ENCODE measurements around the gene ICE1.
"Not testable (repeated sequence)": the region's sequence is repeated elsewhere in the genome, so short reads cannot be mapped to it uniquely, and the experiment has no call there.

ICE1 gene

DNA sequence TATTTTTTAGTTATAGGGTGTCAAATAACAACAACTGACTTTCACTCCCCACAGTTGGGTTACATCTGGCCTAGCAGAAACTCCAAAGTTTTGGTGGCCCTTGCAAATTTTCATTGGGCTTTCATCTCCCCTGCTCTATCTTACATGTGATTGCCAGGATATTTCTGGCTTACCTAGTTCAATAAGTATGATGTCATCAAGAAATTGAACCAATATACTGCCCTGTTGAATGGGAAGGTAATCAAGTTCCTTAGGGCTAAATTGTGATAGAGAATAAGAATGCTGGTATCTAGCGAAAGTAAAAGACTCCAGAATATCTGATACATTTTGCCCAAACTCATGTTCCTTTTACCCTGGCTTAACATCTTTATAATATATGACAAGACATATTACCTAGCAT is 17.0 kb upstream of the ICE1 start:
- DNase-seq = no peak

DNA sequence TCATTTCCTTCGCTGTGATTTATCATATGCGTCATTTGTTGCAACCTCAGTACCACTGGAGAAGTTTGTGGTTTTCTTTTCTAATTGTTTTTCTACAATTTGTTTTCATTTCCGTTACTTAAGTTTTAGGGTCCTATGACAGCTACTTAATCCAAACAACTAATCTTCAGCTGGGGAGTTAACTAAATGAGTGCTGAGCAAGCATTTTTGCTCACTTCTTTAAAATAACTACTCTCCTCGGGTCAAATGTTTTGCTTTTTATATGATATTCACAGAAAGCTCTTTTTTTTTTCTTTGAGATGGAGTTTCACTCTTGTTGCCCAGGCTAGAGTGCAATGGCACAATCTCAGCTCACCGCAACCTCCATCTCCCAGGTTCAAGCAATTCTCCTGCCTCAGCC is 14.6 kb upstream of the ICE1 start:
- DNase-seq = no peak

DNA sequence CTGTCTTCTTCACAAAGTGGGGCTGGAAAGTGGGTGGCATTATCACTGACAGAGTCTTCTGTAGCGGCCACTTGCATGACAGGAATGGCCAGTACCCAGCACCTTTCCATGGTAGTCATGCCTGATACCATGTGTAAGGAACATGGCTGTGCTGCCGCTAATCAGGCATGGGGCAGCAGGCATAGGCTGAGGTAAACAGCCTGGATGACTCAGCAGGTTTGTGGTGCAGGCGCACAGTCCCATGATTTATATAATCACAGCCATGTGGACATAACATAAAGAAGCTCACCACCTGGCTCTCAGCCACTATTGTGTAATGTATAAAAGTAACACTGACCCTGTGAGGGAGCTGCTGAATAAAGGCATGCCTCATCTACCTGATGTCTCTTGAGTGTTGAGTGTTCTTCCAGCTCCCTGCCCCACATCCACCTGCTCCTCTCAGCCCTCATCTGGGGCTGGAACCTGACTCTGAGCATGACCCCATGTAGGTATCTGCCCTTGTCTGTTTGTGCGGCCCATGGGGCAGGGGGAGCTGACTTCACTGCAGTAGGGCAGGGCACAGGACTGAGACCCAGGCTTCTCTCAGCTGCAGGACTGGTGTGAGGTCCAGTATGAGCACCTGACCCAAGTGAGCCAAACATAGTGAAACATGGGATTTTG is 13.2 kb upstream of the ICE1 start:
- no peak for DNase-seq

DNA sequence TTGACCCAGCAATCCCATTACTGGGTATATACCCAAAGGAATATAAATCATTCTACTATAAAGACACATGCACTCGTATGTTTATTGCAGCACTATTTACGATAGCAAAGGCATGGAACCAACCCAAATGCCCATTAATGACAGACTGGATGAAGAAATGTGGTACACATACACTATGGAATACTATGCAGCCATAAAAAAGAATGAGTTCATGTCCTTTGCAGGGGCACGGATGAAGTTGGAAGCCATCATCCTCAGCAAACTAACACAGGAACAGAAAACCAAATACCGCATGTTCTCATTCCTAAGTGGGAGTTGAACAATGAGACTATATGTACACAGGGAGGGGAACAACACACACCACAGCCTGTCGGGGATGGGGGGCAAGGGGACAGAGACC is 8.6 kb upstream of the ICE1 start:
- not testable (repeated sequence) for DNase-seq

DNA sequence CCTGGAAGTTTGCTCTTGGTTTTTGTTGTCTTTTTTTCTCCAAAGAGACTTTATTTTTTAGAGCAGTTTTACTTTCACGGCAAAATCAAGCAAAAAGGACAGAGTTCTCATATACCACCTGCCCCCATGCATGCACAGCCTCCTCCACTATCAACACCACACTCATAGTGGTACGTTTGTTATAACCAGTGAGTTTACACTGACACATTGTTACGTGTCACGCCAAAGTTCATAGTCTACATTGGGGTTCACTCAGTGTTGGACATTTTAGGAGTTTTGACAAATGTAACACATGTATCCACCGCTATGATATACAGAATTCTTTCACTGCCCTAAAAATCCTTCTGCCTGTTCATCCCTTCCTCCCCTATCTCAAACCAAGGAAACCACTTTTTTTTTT is 7.5 kb upstream of the ICE1 start:
- DNase-seq = no peak

DNA sequence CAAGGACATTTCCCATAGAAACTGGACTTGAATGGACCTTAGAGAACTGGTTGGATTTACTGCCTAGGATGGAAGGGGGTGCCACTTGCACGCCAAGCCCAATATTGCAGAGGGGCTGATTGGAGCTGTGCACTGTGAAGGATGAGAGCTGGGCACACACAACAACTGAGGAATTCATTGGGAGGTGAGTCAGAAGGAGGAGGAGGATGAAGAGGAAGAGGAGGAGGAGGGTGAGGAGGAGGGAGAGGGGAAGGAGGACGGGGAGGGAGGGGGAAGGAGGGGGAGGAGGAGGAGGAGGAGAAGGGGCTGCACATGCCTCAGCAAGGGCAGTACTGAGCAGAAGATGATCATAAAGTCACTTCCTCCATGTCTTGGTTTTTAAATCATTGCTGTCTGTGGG is 5.7 kb upstream of the ICE1 start:
- DNase-seq = no peak

DNA sequence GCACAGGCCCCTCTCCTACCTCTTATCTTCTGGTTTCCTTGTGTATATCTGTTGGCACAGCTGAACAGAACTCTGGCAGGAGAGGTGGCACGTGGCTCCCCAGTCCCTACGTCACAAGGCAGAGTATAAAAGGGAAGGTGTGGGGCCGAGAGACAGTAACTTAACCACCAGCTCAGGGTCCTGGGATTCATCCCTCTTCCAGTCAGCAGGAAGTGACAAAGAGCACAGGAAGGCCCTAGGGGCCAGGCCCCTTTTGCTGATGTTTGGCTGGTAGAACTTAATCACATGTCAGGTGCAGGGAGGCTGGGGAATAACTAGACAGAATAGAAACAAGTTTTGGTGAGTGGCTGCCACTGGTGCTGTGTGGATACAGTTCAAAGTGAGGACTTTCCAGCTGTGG is 4.5 kb upstream of the ICE1 start:
- no peak for DNase-seq

DNA sequence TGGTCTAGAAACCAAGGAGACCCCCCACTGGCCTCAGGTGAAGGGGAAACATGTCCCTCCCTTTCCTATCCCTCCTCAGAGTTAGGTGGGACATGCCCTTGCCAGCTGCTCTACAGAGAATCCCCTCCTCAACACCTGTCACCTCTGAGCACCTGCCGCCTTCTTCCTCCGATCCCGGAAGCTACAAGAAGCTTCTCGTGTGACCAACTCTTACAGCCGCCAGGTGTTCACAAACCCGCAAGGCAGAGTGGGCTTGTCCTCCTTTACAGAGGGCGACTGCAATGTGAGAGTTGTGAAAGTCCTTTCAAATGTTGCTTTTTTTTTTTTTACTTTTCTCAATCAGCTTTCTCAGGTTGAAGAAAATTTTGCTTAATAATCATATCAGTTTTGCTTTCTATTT is 3.7 kb upstream of the ICE1 start:
- no peak for DNase-seq

DNA sequence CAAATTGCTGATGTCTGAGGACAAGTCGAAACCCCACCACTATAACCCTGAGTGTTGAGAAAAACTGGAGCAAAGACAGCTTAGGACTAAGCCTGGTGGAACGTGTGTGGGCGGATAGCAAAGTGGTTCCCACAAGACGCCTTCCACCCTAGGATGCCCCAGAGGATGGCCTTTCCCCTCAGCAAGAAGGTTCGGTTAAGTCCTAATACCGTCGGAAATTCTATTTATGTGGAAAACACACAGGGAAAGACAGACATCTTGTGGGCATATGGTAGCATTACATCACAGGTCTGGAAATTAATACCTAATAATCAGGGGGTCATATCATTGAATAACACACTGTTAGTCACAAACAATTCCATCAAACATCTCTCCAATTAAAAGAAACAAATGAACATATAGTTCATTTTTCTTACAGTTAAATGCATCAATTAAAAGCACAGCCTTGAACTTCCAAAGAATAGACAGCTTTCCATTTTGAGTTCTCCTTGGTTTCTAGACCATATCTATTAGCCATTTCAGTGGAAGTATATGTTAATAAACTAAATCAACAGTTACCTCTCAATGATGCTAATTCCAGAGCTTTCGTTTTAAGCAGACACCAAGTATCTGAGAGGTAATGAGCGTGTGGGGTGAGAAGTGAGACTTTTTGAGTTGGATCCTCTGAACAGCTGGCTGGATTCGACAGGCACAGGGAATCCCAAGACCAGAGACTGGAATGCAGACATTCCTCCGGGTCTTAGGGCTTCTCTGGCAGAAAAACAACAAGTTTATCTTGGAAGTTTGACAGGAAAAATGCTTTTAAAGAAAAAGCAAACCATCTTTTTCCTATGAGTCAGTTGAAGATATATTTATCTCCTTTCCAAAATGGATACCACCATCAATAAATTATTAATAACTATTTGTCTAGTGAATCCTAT is 2.9 kb upstream of the ICE1 start:
- peak; percentile 23 for DNase-seq

DNA sequence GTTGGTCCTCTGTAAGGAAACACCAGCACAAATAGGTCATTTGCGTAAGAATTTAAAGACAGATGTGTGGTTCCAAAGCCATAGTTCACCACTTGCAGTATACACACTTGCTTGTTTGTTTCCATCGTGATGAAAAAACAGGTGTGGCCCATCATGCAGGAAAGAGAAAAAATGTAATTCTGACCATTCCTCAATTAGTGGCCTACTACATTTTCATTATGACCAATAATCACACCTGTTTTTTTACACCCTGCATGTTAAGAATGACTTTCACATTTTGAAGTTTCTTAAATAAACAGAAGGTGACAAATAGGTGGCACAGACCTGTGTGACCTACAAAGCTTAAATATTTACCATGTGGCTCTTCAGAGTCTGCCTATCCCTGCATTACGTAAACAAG is 2.2 kb upstream of the ICE1 start:
- no peak for DNase-seq

DNA sequence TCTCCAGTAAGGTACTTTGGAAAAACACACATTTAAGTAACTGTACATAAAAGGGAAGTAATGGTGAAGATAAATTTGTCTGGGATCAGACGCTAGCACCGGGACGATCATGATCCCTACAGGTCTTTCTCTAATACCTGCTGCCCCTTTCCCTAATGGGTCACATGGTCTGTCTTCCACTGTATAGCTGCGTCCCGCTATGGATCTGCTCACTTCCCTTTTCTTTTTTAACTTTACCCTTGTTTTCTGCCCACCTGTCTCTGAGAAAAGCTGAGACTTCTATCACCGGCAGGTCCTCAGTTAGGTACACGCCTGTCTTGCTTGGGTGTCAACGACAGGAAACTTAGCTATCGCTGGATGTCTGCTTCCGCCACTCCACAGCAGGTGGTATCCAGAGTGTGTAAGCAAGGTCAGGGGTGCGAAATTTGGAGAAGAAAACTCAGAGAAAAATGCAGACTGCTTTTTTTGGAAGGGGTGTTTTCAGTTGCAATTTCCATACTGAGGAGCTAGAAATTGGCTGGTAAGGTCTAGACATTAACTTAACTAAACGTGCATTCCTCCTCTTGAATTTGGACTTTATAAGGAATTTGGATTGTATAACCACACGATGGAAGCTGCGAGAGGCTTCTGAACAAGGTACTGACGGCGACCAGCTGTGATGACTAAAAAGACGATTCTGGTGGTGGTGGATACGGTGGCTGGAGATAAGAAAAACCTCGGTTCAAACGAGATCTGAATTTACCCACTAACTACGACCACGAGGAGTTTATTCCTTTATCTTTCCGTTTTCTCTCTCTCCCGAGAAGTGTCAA is 1.1 kb upstream of the ICE1 start:
- DNase-seq = peak; percentile 25

DNA sequence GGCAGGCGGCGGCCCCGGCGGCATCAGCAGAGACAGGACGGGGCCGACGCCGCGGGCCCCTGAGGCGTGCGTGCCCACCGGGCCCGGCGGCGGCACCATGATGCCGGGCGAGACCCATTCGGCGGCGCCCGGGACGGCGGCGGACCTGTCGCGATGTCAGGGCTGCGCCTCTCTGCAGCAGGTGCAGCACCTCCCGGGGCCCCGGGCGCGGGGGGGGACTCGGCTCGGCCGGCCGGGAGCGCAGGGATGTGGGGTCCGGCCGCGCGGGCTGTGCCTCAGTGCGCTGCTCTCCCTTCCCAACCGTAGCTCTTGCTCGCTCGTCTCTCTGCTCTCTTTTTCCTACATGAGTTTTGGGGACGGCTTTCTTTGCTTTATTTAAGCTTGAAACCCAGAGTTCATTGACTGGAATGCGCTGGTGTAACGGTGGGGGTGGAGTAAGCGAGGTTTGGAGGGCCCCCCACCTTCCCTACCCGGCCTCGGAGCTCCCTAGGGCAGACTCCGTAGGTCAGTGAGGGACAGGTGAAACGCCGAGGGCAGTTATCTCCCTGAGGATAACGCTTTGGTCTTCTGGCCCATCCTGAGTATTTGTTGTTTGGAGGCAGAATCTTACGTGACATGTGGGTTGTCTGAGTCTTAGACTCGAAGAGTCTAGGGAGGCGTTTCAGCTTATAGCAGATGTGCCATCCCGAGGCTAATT is 490 bp downstream of the ICE1 start:
- peak; percentile 50 for DNase-seq

DNA sequence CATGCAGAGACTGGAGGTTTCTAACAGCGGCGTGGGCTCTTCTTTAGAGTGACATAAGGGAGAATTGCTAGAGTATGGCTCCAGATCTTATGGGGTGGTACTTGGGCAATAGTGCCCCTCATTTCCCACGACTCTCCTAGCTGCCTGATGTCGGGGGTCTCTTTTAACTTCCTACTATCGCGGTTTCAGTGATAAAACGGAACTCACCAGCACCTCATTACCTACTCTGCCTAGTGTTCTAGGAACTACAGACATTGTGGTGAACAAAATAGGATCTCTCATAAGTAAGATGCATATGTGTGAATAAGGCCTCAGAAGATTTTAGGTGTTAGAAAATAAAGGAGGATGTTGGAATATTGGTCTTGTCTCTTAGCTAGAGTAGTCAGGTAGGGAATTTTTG is 1.1 kb downstream of the ICE1 start:
- DNase-seq = no peak

DNA sequence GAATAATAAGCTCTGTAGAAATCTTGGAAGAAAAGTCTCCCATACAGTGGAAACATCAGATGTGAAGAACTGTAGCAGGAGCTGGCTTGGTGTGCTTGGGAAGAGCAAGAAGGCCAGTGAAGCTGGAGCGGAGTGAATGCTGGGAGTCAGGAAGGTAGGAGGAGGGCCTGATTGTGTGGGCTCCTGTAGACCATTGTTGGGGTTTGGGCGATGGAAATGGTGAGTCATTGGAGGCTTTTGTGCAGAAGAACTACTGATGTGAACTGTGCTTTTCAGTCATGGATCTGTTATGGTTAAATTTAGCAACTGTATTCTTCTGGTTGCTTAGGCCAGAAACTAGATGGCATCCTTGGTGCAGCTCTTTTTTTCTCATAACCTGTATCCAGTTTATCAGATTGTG is 2.3 kb downstream of the ICE1 start:
- no peak for DNase-seq

DNA sequence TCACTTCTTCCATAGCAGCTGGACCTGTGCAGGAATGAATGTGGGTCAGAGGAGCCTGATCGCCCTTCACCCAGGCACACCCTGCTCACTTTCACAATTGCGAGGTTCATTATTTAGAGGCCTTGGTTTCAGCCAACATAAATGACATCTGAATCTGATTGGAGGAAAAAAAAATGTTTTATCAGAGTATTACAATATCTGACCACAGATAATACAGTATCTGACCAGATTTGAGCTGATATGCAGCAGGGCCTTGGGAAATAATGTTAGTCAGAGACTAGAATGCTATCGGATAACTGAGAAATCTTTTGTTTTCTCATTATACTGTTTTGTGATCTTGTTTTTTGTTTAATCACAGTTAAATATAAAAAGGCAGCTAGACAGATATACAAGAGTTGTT is 7.7 kb downstream of the ICE1 start:
- DNase-seq = no peak

DNA sequence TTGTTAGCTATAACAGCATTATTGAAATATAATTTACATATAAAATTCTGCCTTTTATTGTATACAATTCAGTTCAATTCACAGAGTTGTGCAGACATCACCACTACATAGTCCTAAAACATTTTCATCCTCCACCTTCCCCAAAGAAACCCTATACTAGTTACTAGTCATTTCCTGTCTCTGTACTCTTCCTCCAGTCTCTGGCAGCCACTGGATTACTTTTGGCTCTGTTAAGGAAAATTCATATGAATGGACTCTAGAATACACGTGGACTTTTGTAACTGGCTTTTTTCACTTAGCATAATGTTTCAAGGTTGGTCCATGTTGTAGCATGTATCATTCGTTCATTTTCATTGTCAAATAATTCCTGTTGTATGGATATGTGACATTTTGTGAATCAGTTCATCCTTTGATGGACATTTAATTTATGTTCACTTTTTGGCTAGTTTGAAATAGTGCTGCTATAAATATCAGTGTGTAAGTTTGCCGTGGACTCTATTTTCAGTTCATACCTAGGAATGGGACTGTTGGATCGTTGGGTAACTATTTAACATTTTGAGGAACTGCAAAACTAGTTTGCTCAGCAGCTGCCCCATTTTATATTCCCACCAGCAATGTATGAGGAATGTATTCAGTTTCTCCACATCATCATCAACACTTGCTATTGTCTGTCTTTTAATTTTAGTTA is 9.7 kb downstream of the ICE1 start:
- no peak for DNase-seq

DNA sequence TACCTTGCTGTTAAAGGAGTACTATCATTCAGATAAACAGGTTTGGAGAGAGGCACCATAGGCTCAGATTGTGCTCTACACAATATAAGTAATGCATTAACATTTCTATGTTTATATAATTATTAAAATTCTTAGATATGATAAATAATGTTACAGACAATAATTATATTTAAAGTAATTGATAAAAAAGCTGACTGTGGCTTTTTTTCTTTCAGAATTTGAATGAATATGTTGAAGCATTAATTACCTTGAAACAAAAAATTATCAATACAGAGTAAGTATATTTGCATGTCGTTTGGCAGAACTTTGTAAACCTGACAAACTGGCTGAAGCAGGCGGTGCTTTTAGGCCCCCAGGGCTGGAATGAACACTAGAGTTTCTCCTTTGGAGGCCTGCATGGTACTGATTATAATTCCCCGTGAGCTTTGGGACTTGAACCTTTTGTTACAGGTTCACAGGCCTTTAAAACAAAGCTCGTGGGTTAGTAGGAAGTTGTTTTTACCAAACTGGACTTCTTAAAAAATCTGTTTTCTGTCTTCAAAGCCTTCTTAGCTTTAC is 13.8 kb downstream of the ICE1 start:
- DNase-seq = no peak

DNA sequence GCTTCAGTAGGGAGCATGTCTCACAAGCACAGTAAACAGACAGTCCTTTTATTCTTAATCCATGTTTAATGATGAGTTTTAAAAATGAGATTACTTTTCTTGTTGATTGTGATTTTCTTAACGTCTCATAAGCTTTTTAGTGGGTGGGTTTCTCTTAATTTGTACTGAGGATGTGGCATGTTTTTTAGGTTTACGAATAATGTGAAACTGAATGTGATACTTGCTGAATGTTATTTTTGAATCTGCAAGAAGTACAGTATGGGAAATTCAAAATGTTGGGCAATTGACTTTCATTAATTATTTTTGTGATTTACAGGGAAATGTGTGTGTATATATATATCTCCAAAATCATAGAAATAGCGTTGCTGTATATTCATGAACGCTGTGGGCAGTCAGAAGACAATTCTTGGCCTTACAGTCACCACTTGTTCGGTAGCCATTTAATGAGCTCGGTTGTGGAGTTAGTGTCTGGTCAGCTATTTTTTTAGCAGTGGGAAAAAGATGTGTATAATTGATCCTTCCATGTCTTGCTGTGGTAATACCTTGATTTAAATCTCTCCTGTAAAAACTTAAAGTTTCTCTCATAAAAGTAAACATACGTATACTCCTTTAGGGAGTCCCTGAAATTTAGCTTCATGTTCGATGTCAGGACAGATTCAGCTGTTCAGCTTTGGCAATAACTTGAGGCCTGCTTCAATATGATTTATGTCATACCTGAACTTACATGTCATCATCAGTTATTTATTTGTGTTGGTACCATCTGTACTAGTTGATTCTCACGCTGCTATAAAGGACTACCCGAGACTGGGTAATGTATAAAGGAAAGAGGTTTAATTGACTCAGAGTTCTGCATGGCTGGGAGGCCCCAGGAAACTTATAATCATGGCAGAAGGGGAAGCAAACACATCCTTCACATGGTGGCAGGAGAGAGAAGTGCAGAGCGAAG is 15.0 kb downstream of the ICE1 start:
- no peak for DNase-seq

DNA sequence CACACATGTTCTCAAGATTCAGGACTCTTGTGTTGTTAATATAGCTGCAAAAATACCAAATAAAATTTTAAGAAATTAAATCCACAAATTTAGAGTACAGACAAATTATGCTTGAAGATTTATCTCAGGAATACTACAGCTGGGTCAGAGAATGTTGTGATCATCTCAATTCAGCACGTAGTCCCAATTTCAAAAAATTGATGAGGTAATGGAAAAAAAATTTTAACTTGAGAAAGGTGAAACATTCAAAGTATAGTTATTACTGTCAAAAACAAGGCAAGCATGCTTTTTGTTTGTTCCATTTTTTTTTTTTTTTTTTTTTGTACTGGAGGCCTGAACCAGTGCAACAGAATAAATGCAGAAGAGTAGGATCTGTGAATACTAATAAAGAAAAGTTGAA is 29.4 kb downstream of the ICE1 start:
- DNase-seq = no peak

DNA sequence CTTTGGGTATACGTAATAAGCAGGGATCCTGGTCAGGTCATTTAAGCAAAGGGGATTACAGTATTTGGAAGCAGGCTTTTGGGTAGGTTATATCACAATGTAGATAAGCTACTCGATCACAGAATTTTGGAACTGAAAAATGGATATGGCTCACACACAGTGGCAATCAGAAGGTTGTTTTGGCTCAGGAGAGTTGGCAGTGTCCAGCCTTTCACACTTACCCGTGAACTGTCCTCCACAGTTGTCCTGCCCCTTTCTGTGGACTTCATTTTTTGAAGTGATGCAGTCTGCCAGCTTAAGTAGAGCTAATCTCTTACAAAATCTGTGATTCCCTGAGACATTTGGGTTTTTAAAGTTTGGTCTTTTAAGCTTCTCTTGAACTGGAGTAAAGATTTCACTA is 30.7 kb downstream of the ICE1 start:
- no peak for DNase-seq

DNA sequence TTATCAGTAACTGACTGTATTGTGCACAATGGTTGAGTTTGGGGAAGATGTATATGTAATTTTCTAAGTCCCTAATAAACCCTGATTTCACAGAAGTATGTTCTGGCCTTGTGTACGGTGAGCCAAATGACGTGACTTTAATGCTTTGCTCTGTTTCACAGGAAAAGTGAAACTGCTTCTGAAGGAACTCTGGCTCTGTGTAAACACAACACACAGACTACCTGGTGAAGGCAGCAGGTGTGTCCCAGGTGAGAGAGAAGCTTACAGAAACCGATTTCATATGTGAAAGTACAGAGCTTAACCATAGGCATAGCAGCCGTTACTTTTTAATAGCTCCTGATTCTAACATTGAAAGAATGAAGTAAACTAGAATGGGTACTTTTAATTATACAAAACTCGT is 31.9 kb downstream of the ICE1 start:
- DNase-seq = peak; percentile 9
